ENCODE measurements around the gene MRPL2. TPM values are rescaled to one million over a fixed set of nuclear protein-coding genes. Genes with fewer than 3 reads are reported as not detected.

Gene MRPL2
- total and polyA plus RNA-seq, 2 of the 8 experiments (the other 6 are each of a cell fraction or from before 2014, with no cell fraction given) = 58.7 to 99.9 TPM

DNA sequence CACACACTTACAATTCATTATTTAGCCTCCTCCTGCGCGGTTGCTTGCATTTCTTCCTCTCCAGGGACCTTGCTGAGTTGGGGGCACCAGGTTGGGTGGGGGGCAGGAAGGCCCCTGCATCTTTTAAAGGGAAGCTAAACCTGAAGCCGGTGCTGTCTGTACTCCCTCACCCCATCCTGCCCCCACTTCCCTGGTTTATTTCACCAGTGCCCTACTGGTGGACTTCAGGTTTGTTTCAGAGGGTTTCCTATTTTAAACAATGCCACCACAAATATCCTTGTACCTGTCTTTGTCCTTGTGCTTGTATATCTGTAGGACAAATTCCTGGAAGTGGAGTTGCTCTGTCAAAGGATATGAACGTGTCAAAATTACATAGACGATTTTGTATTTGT lies 37.9 kb upstream of the MRPL2 start (continued):
- TF ChIP-seq CHD7 (IDR thresholded peaks at IDR 0.05; ENCODE audit: insufficient replicate concordance, low read length) (no peak), SP4 (IDR thresholded peaks at IDR 0.05; ENCODE audit: low read length) (no peak), SUZ12 (IDR thresholded peaks at IDR 0.05; ENCODE audit: low read length) (no peak), NRF1 (IDR thresholded peaks at IDR 0.05; ENCODE audit: low read depth, low read length) (no peak), POU5F1 (IDR thresholded peaks at IDR 0.05; ENCODE audit: low read depth, low read length) (no peak), SIN3A (conservative IDR thresholded peaks at IDR 0.05 in 1 of 2, IDR thresholded peaks at IDR 0.05 in 1 of 2; ENCODE audit: low read depth in 1 of 2, low read length in 2 of 2) (no peak), ATF3 (IDR thresholded peaks at IDR 0.05; ENCODE audit: insufficient read depth, low read depth, low read length) (no peak)
- TF ChIP-seq, protein P1, sequence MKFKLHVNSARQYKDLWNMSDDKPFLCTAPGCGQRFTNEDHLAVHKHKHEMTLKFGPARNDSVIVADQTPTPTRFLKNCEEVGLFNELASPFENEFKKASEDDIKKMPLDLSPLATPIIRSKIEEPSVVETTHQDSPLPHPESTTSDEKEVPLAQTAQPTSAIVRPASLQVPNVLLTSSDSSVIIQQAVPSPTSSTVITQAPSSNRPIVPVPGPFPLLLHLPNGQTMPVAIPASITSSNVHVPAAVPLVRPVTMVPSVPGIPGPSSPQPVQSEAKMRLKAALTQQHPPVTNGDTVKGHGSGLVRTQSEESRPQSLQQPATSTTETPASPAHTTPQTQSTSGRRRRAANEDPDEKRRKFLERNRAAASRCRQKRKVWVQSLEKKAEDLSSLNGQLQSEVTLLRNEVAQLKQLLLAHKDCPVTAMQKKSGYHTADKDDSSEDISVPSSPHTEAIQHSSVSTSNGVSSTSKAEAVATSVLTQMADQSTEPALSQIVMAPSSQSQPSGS (IDR thresholded peaks at IDR 0.05; ENCODE audit: low read length) = no peak
